ENCODE data around the gene DOCK10. TPM values are rescaled to one million over a fixed set of nuclear protein-coding genes. Genes with fewer than 3 reads are reported as not detected.

Gene DOCK10
- total and polyA plus RNA-seq, 10 of the 15 experiments (the other 5 are each of a cell fraction or from before 2014, with no cell fraction given) = 16.9 to 120 (median 85.5) TPM

DNA sequence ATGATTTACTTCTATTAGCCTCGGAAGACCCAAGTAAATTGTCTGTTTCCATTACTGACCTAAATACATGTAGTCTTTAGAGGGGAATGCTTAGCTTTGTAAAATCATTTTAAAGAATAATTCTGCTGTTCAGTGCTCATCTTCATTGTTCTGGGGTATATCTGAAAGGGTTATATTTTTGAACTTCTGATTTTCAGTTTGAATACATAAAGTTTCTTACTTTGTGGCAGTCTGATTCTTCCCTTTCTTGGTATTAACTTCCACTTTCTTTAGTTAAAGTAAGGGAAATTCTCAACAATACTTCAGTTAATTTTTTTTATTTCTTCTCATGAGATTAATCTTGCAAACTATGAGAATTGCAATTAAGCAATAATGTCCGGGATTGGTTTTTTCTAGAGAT lies 148.4 kb downstream of the DOCK10 start (continued):
- TF ChIP-seq, protein P1, sequence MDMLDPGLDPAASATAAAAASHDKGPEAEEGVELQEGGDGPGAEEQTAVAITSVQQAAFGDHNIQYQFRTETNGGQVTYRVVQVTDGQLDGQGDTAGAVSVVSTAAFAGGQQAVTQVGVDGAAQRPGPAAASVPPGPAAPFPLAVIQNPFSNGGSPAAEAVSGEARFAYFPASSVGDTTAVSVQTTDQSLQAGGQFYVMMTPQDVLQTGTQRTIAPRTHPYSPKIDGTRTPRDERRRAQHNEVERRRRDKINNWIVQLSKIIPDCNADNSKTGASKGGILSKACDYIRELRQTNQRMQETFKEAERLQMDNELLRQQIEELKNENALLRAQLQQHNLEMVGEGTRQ (IDR thresholded peaks at IDR 0.05; ENCODE audit: borderline replicate concordance, low read depth, low read length) = no peak
- TF ChIP-seq JUNB (IDR thresholded peaks at IDR 0.05) (peak; percentile 46; the same call in 1 of the 2 replicates), RB1 (IDR thresholded peaks at IDR 0.05; ENCODE audit: borderline replicate concordance) (no peak), GATAD2B (conservative IDR thresholded peaks at IDR 0.05; ENCODE audit: low read depth) (no peak), IKZF1 (conservative IDR thresholded peaks at IDR 0.05) (no peak), KLF5 (IDR thresholded peaks at IDR 0.05; ENCODE audit: partially characterized antibody) (no peak), MEF2B (IDR thresholded peaks at IDR 0.05; ENCODE audit: partially characterized antibody, poor library complexity, severe bottlenecking) (no peak), HDAC2 (IDR thresholded peaks at IDR 0.05) (no peak), HCFC1 (IDR thresholded peaks at IDR 0.05; ENCODE audit: low read length) (no peak), CHD4 (IDR thresholded peaks at IDR 0.05) (no peak)
- TF ChIP-seq, protein P2, sequence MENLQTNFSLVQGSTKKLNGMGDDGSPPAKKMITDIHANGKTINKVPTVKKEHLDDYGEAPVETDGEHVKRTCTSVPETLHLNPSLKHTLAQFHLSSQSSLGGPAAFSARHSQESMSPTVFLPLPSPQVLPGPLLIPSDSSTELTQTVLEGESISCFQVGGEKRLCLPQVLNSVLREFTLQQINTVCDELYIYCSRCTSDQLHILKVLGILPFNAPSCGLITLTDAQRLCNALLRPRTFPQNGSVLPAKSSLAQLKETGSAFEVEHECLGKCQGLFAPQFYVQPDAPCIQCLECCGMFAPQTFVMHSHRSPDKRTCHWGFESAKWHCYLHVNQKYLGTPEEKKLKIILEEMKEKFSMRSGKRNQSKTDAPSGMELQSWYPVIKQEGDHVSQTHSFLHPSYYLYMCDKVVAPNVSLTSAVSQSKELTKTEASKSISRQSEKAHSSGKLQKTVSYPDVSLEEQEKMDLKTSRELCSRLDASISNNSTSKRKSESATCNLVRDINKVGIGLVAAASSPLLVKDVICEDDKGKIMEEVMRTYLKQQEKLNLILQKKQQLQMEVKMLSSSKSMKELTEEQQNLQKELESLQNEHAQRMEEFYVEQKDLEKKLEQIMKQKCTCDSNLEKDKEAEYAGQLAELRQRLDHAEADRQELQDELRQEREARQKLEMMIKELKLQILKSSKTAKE (IDR thresholded peaks at IDR 0.05; ENCODE audit: low read depth, poor library complexity, severe bottlenecking) = no peak
- TF ChIP-seq, protein P3, sequence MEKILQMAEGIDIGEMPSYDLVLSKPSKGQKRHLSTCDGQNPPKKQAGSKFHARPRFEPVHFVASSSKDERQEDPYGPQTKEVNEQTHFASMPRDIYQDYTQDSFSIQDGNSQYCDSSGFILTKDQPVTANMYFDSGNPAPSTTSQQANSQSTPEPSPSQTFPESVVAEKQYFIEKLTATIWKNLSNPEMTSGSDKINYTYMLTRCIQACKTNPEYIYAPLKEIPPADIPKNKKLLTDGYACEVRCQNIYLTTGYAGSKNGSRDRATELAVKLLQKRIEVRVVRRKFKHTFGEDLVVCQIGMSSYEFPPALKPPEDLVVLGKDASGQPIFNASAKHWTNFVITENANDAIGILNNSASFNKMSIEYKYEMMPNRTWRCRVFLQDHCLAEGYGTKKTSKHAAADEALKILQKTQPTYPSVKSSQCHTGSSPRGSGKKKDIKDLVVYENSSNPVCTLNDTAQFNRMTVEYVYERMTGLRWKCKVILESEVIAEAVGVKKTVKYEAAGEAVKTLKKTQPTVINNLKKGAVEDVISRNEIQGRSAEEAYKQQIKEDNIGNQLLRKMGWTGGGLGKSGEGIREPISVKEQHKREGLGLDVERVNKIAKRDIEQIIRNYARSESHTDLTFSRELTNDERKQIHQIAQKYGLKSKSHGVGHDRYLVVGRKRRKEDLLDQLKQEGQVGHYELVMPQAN (conservative IDR thresholded peaks at IDR 0.05) = no peak
- TF ChIP-seq, protein P4, sequence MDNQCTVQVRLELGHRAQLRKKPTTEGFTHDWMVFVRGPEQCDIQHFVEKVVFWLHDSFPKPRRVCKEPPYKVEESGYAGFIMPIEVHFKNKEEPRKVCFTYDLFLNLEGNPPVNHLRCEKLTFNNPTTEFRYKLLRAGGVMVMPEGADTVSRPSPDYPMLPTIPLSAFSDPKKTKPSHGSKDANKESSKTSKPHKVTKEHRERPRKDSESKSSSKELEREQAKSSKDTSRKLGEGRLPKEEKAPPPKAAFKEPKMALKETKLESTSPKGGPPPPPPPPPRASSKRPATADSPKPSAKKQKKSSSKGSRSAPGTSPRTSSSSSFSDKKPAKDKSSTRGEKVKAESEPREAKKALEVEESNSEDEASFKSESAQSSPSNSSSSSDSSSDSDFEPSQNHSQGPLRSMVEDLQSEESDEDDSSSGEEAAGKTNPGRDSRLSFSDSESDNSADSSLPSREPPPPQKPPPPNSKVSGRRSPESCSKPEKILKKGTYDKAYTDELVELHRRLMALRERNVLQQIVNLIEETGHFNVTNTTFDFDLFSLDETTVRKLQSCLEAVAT (IDR thresholded peaks at IDR 0.05) = no peak
